Naive thymus-derived CD4-positive, alpha-beta T cell (primary cell): ENCODE results near the gene APLP1. TPM values are rescaled to one million over a fixed set of nuclear protein-coding genes. Genes with fewer than 3 reads are reported as not detected.
A peak's percentile ranks its signal among the peaks of the same experiment; 100 is the strongest.
"Not testable (repeated sequence)": the region's sequence is repeated elsewhere in the genome, so short reads cannot be mapped to it uniquely, and the experiment has no call there.

Experiments used
- ATAC-seq: fragments of 150-1000 bp; cut with Tn5 transposase; 2 replicates; pipeline ENCODE4 v1.10.0; 2021; ENCODE audit warnings: mild to moderate bottlenecking, moderate library complexity
- CTCF ChIA-PET: fragments of 350-600 bp; sonication (Branson Sonifier 250); formaldehyde crosslinking; loops from one replicate; lab custom pipeline; 2021; ENCODE audit warnings: antibody characterized with exemption; lab: Charles Lee
- POLR2A ChIA-PET: fragments of 350-600 bp; sonication (Branson Sonifier 250); formaldehyde crosslinking; loops from one replicate; lab custom pipeline; 2021; ENCODE audit warnings: antibody characterized with exemption, inconsistent platforms; lab: Charles Lee
- DNase-seq, 9 donors: peaks; one replicate each; pipeline versions ENCODE4 v3.0.0 to v3.0.0-alpha.2; 2020 to 2022; ENCODE audit warnings: mixed read lengths in 1 of 9
- H3K27ac ChIP-seq: one replicate; pipeline ENCODE4 v1.7.0; 2013; ENCODE audit warnings: mild to moderate bottlenecking, low read depth, low read length, moderate library complexity
- H3K27me3 ChIP-seq, 2 donors: one replicate each; pipeline ENCODE4 v1.7.0; 2013; ENCODE audit warnings: low read length in 2 of 2, mild to moderate bottlenecking in 2 of 2, moderate library complexity in 2 of 2; ENCODE audit not compliant: control insufficient read depth in 2 of 2, insufficient read depth in 2 of 2
- H3K36me3 ChIP-seq, 3 experiments: 1 replicate in 2 of 3; 2 replicates in 1 of 3; pipeline ENCODE4 v1.7.0; 2013; ENCODE audit warnings: low read length in 3 of 3, mild to moderate bottlenecking in 3 of 3, moderate library complexity in 1 of 3; ENCODE audit not compliant: insufficient read depth in 3 of 3, control insufficient read depth in 2 of 3
- H3K4me1 ChIP-seq, 2 donors: one replicate each; pipeline ENCODE4 v1.7.0; 2013; ENCODE audit warnings: low read length in 2 of 2, mild to moderate bottlenecking in 2 of 2, moderate library complexity in 1 of 2; ENCODE audit not compliant: control insufficient read depth in 2 of 2, insufficient read depth in 2 of 2
- H3K4me3 ChIP-seq: 2 replicates; pipeline ENCODE4 v1.7.0; 2013; ENCODE audit warnings: mild to moderate bottlenecking, low read length
- H3K9me3 ChIP-seq, 3 experiments: 1 replicate in 2 of 3; 2 replicates in 1 of 3; pipeline ENCODE4 v1.7.0; 2013; ENCODE audit warnings: low read length in 3 of 3; ENCODE audit not compliant: control insufficient read depth in 2 of 3
- H3K27ac Mint-ChIP-seq, 9 donors: one replicate each; pipeline ENCODE4 v1.8.0; 2020 to 2022; ENCODE audit warnings: mixed read lengths in 9 of 9, mild to moderate bottlenecking in 8 of 9, moderate library complexity in 5 of 9, inconsistent platforms in 2 of 9
- H3K27me3 Mint-ChIP-seq, 5 donors: one replicate each; pipeline ENCODE4 v1.8.0; 2021 to 2022; ENCODE audit warnings: mixed read lengths in 5 of 5, mild to moderate bottlenecking in 1 of 5
- H3K36me3 Mint-ChIP-seq, 5 donors: one replicate each; pipeline ENCODE4 v1.8.0; 2020 to 2022; ENCODE audit warnings: mixed read lengths in 5 of 5, mild to moderate bottlenecking in 3 of 5, inconsistent platforms in 1 of 5
- H3K4me1 Mint-ChIP-seq, 7 donors: one replicate each; pipeline ENCODE4 v1.8.0; 2020 to 2022; ENCODE audit warnings: mixed read lengths in 7 of 7, mild to moderate bottlenecking in 3 of 7, inconsistent platforms in 1 of 7
- H3K4me3 Mint-ChIP-seq, 10 donors: one replicate each; pipeline ENCODE4 v1.8.0; 2020 to 2022; ENCODE audit warnings: mild to moderate bottlenecking in 10 of 10, mixed read lengths in 10 of 10, moderate library complexity in 6 of 10, inconsistent platforms in 2 of 10
- H3K9me3 Mint-ChIP-seq, 11 donors: one replicate each; pipeline ENCODE4 v1.8.0; 2020 to 2022; ENCODE audit warnings: mixed read lengths in 11 of 11, mild to moderate bottlenecking in 4 of 11, inconsistent platforms in 1 of 11, moderate library complexity in 1 of 11
- intact Hi-C, 2 donors: fragments of 100-400 bp; cut with micrococcal nuclease; formaldehyde crosslinking; loops; one replicate each; pipeline ENCODE4 v1.15.1; 2023
- polyA plus RNA-seq, 2 donors: library from polyadenylated mRNA; unstranded; fragments of 300-500 nt; fragmentation: Illumina TruSeq; gene quantifications; one replicate each; pipeline ENCODE4 v1.2.3, GENCODE V29; 2021
- total RNA-seq, 6 experiments: library from RNA in 5 of 6; stranded (reverse) in 5 of 6; gene quantifications; 1 replicate in 5 of 6; 2 replicates in 1 of 6; pipeline ENCODE4 v1.2.3 and lab custom pipeline; 2021 to 2026

The APLP1 gene
- total and polyA plus RNA-seq, 7 experiments from 2014 or later, result 2.4 TPM; not detected in 6

DNA sequence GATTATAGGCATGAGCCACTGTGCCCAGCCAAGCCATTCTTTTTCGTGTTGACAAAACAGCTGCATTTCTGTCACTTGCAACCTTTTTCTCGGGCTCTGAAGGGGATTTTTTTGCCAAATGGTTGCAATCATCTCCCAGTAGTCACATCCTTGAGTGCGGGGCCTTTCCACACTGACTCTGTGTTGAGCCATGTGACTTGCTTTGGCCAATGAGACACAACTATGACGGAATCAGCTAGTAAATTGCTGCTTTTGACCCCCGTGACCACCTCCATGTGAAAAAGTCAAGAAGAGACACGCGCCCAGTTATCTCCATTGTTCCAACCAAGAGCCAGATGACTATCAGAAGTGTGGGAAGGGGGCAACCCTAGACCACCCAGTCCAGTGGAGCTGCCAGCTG lies 34.4 kb upstream of the APLP1 start:
- H3K27ac Mint-ChIP-seq, result no peak overlapping the region
- peaks cover 0 to 3% (median 0%) of the 10 kb centered on the region in 5 donors for H3K36me3 Mint-ChIP-seq
- H3K4me1 Mint-ChIP-seq, result no peaks in the 10 kb centered on the region
- DNase-seq (no peak), ATAC-seq (no peak)
- H3K36me3 ChIP-seq, result no peaks in the 10 kb centered on the region
- H3K4me1 ChIP-seq, result no peaks in the 10 kb centered on the region
- H3K27ac ChIP-seq, result no peak overlapping the region
- POLR2A ChIA-PET, result interaction anchor here (0.6 kb wide), 1 partner anchor 337 kb away, joined by 3 read pairs; no protein-coding TSS in a partner anchor
- H3K27me3 Mint-ChIP-seq, result peaks cover 4 to 45% (median 34%) of the 10 kb centered on the region in 5 donors
- H3K9me3 ChIP-seq, result peaks cover 0 to 2% (median 0%) of the 10 kb centered on the region in 3 experiments
- H3K4me3 ChIP-seq, result no peak overlapping the region
- H3K27me3 ChIP-seq, result no peaks in the 10 kb centered on the region
- intact Hi-C loops, result no loop called here
- H3K4me3 Mint-ChIP-seq, result no peak overlapping the region
- peaks cover 0 to 3% (median 2%) of the 10 kb centered on the region in 11 donors for H3K9me3 Mint-ChIP-seq
- CTCF ChIA-PET, result no interaction called here

- H3K4me1 Mint-ChIP-seq, H3K27me3 ChIP-seq, H3K36me3 Mint-ChIP-seq, H3K9me3 ChIP-seq, DNase-seq, H3K9me3 Mint-ChIP-seq, ATAC-seq, CTCF ChIA-PET, H3K27ac Mint-ChIP-seq, H3K4me3 Mint-ChIP-seq, POLR2A ChIA-PET, H3K36me3 ChIP-seq, H3K27ac ChIP-seq, H3K4me1 ChIP-seq, H3K4me3 ChIP-seq, intact Hi-C loops: not testable (repeated sequence)
- peaks cover 4 to 38% (median 33%) of the 10 kb centered on the region in 5 donors for H3K27me3 Mint-ChIP-seq
Measured at GRCh38 chr19:35836096-35836495, 32.3 kb upstream of the APLP1 start.

DNA sequence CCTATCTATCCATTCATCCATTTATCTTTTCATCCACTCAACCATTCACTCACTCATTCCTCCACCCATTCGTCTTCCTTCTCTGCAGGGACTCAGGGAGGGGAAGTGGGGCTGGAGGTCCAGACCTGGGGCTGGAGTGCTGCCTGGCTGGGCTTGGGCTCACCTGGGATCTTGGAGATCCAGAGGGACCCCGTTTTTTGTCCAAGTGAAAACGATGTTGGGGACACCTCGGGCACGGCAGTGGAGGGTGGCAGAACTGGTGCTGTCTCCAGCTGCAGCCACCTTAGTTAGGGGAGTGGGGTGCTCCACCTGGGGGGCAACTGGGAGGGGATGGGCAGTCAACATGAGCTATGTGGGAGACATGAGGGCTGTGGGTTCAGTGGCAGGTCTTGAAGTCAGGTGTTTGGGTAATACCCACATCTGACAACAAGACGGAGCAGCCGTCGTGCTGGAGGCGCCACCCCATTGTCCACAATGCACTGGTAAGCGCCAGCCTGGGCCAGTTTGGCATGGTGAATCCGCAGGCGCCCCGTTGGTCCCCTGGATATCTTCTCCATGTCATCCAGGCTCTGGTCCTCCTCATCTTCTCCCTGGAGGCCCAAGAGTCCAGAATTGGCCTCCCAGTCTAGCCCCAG lies 26.3 kb upstream of the APLP1 start:
- H3K4me1 Mint-ChIP-seq, result peaks cover 9 to 31% (median 21%) of the 10 kb centered on the region in 7 donors
- Histone ChIP-seq H3K27me3 (peaks cover 6 to 22% of the 10 kb centered on the region in 2 donors), H3K9me3 (peaks cover 0 to 4% (median 0%) of the 10 kb centered on the region in 3 experiments), H3K27ac (no peak overlapping the region), H3K4me3 (no peak overlapping the region), H3K36me3 (no peaks in the 10 kb centered on the region), H3K4me1 (peaks cover 0 to 6% of the 10 kb centered on the region in 2 donors)
- DNase-seq, result no peak
- intact Hi-C loops, result no loop called here
- H3K36me3 Mint-ChIP-seq, result peaks cover 0 to 14% (median 7%) of the 10 kb centered on the region in 5 donors
- no peak for ATAC-seq
- H3K4me3 Mint-ChIP-seq, result no peak overlapping the region
- ChIA-PET POLR2A (no interaction called here), CTCF (no interaction called here)
- H3K9me3 Mint-ChIP-seq, result peaks cover 0 to 24% (median 10%) of the 10 kb centered on the region in 11 donors
- no peak overlapping the region for H3K27ac Mint-ChIP-seq
- peaks cover 46 to 60% (median 49%) of the 10 kb centered on the region in 5 donors for H3K27me3 Mint-ChIP-seq

- Mint-ChIP-seq H3K36me3 (peaks cover 0 to 14% (median 7%) of the 10 kb centered on the region in 5 donors), H3K27me3 (peaks cover 45 to 60% (median 49%) of the 10 kb centered on the region in 5 donors), H3K4me1 (peaks cover 9 to 31% (median 21%) of the 10 kb centered on the region in 7 donors), H3K4me3 (no peak overlapping the region), H3K27ac (no peak overlapping the region), H3K9me3 (peaks cover 0 to 24% (median 10%) of the 10 kb centered on the region in 11 donors)
- intact Hi-C loops, result no loop called here
- no peaks in the 10 kb centered on the region for H3K36me3 ChIP-seq
- no peak for ATAC-seq
- no peak overlapping the region for H3K4me3 ChIP-seq
- peaks cover 0 to 4% (median 0%) of the 10 kb centered on the region in 3 experiments for H3K9me3 ChIP-seq
- CTCF ChIA-PET, result no interaction called here
- H3K27ac ChIP-seq, result no peak overlapping the region
- H3K4me1 ChIP-seq, result peaks cover 0 to 6% of the 10 kb centered on the region in 2 donors
- no peak for DNase-seq
- peaks cover 6 to 24% of the 10 kb centered on the region in 2 donors for H3K27me3 ChIP-seq
- POLR2A ChIA-PET, result interaction anchor here (0.7 kb wide), 1 partner anchor 27 kb away, joined by 3 read pairs; no protein-coding TSS in a partner anchor
Measured at GRCh38 chr19:35842666-35843272, 25.6 kb upstream of the APLP1 start.

- ATAC-seq (no peak), DNase-seq (no peak)
- Histone ChIP-seq H3K27me3 (peaks cover 6 to 25% of the 10 kb centered on the region in 2 donors), H3K27ac (no peak overlapping the region), H3K4me1 (peaks cover 0 to 6% of the 10 kb centered on the region in 2 donors), H3K9me3 (peaks cover 0 to 3% (median 0%) of the 10 kb centered on the region in 3 experiments), H3K4me3 (no peak overlapping the region), H3K36me3 (no peaks in the 10 kb centered on the region)
- intact Hi-C loops, result no loop called here
- Mint-ChIP-seq H3K36me3 (peaks cover 0 to 14% (median 7%) of the 10 kb centered on the region in 5 donors), H3K4me3 (peak overlapping the region in 6 of 10 donors; percentile 9 to 89 (median 74)), H3K9me3 (peaks cover 0 to 22% (median 9%) of the 10 kb centered on the region in 11 donors), H3K4me1 (peaks cover 9 to 31% (median 21%) of the 10 kb centered on the region in 7 donors), H3K27ac (no peak overlapping the region), H3K27me3 (peaks cover 49 to 69% (median 56%) of the 10 kb centered on the region in 5 donors)
- CTCF ChIA-PET, result no interaction called here
- POLR2A ChIA-PET, result interaction anchor here (0.6 kb wide), 1 partner anchor 163 kb away, joined by 3 read pairs; no protein-coding TSS in a partner anchor
Measured at GRCh38 chr19:35843676-35844481, 24.5 kb upstream of the APLP1 start.

DNA sequence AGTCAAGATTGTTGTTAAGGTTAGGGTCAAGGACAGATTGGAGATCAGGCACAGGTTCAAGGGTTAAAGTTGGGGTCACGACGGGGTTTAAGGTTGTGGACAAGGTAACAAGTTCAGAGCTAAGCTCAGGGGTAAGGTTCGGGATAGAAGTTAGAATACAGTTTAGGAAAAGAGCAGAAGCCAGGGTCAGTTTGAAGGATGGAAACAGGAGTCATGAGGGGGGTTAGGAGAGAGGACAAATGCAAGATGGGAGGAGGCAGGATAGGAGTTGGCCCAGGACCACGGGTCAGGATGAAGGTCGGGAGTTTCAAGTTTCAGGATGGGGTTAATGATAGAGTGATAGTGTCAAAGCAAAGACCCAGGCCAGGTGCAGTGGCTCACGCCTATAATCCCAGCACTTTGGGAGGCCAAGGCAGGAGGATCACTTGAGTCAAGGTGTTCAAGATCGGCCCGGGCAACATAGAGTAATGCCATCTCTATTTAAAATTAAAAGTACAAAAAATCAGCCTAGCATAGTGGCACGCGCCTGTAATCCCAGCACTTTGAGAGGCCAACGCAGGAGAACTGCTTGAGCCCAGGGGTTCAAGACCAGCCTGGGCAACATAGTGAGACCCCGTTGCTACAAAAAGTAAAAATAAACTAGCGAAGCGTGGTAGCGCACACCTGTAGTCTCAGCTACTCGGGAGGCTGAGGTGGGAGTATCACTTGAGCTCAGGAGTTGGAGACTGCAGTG lies 23.7 kb upstream of the APLP1 start:
- Histone ChIP-seq H3K4me1 (peaks cover 0 to 6% of the 10 kb centered on the region in 2 donors), H3K27me3 (peaks cover 6 to 25% of the 10 kb centered on the region in 2 donors), H3K4me3 (no peak overlapping the region), H3K36me3 (no peaks in the 10 kb centered on the region), H3K9me3 (no peaks in the 10 kb centered on the region), H3K27ac (no peak overlapping the region)
- DNase-seq (no peak), ATAC-seq (no peak)
- peaks cover 0 to 14% (median 7%) of the 10 kb centered on the region in 5 donors for H3K36me3 Mint-ChIP-seq
- H3K4me1 Mint-ChIP-seq, result peaks cover 9 to 31% (median 21%) of the 10 kb centered on the region in 7 donors
- peak overlapping the region; percentile 59 to 90 (median 79) for H3K4me3 Mint-ChIP-seq
- peaks cover 0 to 19% (median 7%) of the 10 kb centered on the region in 11 donors for H3K9me3 Mint-ChIP-seq
- intact Hi-C loops, result no loop called here
- H3K27me3 Mint-ChIP-seq, result peaks cover 49 to 72% (median 60%) of the 10 kb centered on the region in 5 donors
- ChIA-PET CTCF (interaction anchor here (0.6 kb wide), 1 partner anchor 41 kb away, joined by 3 read pairs; no protein-coding TSS in a partner anchor), POLR2A (no interaction called here)
- no peak overlapping the region for H3K27ac Mint-ChIP-seq
